GM12873 (cell line): ENCODE data around the gene ZNF565.

Source experiments
- CTCF ChIP-seq: IDR thresholded peaks from 2 replicates; pipeline ENCODE4 v1.5.1; 2012; ENCODE audit warnings: low read depth, mild to moderate bottlenecking, moderate library complexity, low read length, control low read depth; ENCODE audit not compliant: insufficient read depth; ENCODE audit errors: missing control alignments

ZNF565 gene

GRCh38 chr19:36255316-36255715 is 40.9 kb upstream of the ZNF565 start:
- TF ChIP-seq CTCF: no peak

GRCh38 chr19:36254848-36255247 is 40.4 kb upstream of the ZNF565 start:
- no peak for TF ChIP-seq CTCF

GRCh38 chr19:36252047-36252446 is 37.6 kb upstream of the ZNF565 start:
- no peak for TF ChIP-seq CTCF

GRCh38 chr19:36246006-36246481 is 31.6 kb upstream of the ZNF565 start:
- no peak for TF ChIP-seq CTCF

- no peak for TF ChIP-seq CTCF
These were observed 30.9 kb upstream of the ZNF565 start for GRCh38 chr19:36245210-36246005.

- no peak for TF ChIP-seq CTCF
These were observed 29.6 kb upstream of the ZNF565 start for GRCh38 chr19:36244066-36244465.

GRCh38 chr19:36236946-36237310 is 22.5 kb upstream of the ZNF565 start:
- TF ChIP-seq CTCF: no peak
